Measurements from ENCODE around the gene RUNX2.
A peak's percentile ranks its signal among the peaks of the same experiment; 100 is the strongest.

Gene RUNX2

GRCh38 chr6:45617441-45617840 is 289.3 kb downstream of the RUNX2 start:
- Mint-ChIP-seq H3K27ac (no peak overlapping the region), H3K36me3 (ENCODE audit: low read depth) (no peaks in the 10 kb centered on the region), H3K4me3 (no peak overlapping the region), H3K9me3 (no peaks in the 10 kb centered on the region), H3K27me3 (no peaks in the 10 kb centered on the region), H3K4me1 (ENCODE audit: low read depth) (peaks cover 48% of the 10 kb centered on the region)

- Mint-ChIP-seq H3K4me1 (ENCODE audit: low read depth) (peaks cover 50% of the 10 kb centered on the region), H3K4me3 (no peak overlapping the region), H3K36me3 (ENCODE audit: low read depth) (no peaks in the 10 kb centered on the region), H3K27me3 (no peaks in the 10 kb centered on the region), H3K9me3 (no peaks in the 10 kb centered on the region), H3K27ac (no peak overlapping the region)
Measured at GRCh38 chr6:45618259-45618658, 290.1 kb downstream of the RUNX2 start.

- Mint-ChIP-seq H3K4me3 (no peak overlapping the region), H3K36me3 (ENCODE audit: low read depth) (no peaks in the 10 kb centered on the region), H3K4me1 (ENCODE audit: low read depth) (peaks cover 54% of the 10 kb centered on the region), H3K9me3 (no peaks in the 10 kb centered on the region), H3K27ac (no peak overlapping the region), H3K27me3 (no peaks in the 10 kb centered on the region)
Measured at GRCh38 chr6:45619211-45619760, 291.2 kb downstream of the RUNX2 start.

- no peak overlapping the region for H3K27ac Mint-ChIP-seq
- H3K27me3 Mint-ChIP-seq: no peaks in the 10 kb centered on the region
- no peaks in the 10 kb centered on the region for H3K9me3 Mint-ChIP-seq
- H3K4me1 Mint-ChIP-seq (ENCODE audit: low read depth): peaks cover 55% of the 10 kb centered on the region
- H3K36me3 Mint-ChIP-seq (ENCODE audit: low read depth): no peaks in the 10 kb centered on the region
- no peak overlapping the region for H3K4me3 Mint-ChIP-seq
Measured at GRCh38 chr6:45619994-45620471, 291.9 kb downstream of the RUNX2 start.

- Mint-ChIP-seq H3K27ac (no peak overlapping the region), H3K27me3 (no peaks in the 10 kb centered on the region), H3K4me3 (no peak overlapping the region), H3K9me3 (no peaks in the 10 kb centered on the region), H3K36me3 (ENCODE audit: low read depth) (no peaks in the 10 kb centered on the region), H3K4me1 (ENCODE audit: low read depth) (peaks cover 76% of the 10 kb centered on the region)
Measured at GRCh38 chr6:45624228-45624627, 296.1 kb downstream of the RUNX2 start.

GRCh38 chr6:45625191-45625664 is 297.1 kb downstream of the RUNX2 start:
- Mint-ChIP-seq H3K27me3 (no peaks in the 10 kb centered on the region), H3K27ac (peak overlapping the region; percentile 83), H3K9me3 (no peaks in the 10 kb centered on the region), H3K36me3 (ENCODE audit: low read depth) (no peaks in the 10 kb centered on the region), H3K4me1 (ENCODE audit: low read depth) (peaks cover 72% of the 10 kb centered on the region), H3K4me3 (peak overlapping the region; percentile 43)

GRCh38 chr6:45626087-45626891 is 298.2 kb downstream of the RUNX2 start:
- no peaks in the 10 kb centered on the region for H3K27me3 Mint-ChIP-seq
- H3K4me1 Mint-ChIP-seq (ENCODE audit: low read depth): peaks cover 62% of the 10 kb centered on the region
- no peaks in the 10 kb centered on the region for H3K36me3 Mint-ChIP-seq (ENCODE audit: low read depth)
- peak overlapping the region; percentile 83 for H3K27ac Mint-ChIP-seq
- no peaks in the 10 kb centered on the region for H3K9me3 Mint-ChIP-seq
- no peak overlapping the region for H3K4me3 Mint-ChIP-seq

- no peak overlapping the region for H3K4me3 Mint-ChIP-seq
- H3K36me3 Mint-ChIP-seq (ENCODE audit: low read depth): no peaks in the 10 kb centered on the region
- peaks cover 50% of the 10 kb centered on the region for H3K4me1 Mint-ChIP-seq (ENCODE audit: low read depth)
- no peaks in the 10 kb centered on the region for H3K27me3 Mint-ChIP-seq
- no peaks in the 10 kb centered on the region for H3K9me3 Mint-ChIP-seq
- no peak overlapping the region for H3K27ac Mint-ChIP-seq
Measured at GRCh38 chr6:45630314-45630713, 302.2 kb downstream of the RUNX2 start.

- H3K4me1 Mint-ChIP-seq (ENCODE audit: low read depth): peaks cover 45% of the 10 kb centered on the region
- H3K9me3 Mint-ChIP-seq: no peaks in the 10 kb centered on the region
- no peak overlapping the region for H3K4me3 Mint-ChIP-seq
- no peaks in the 10 kb centered on the region for H3K27me3 Mint-ChIP-seq
- H3K27ac Mint-ChIP-seq: no peak overlapping the region
- H3K36me3 Mint-ChIP-seq (ENCODE audit: low read depth): no peaks in the 10 kb centered on the region
Measured at GRCh38 chr6:45630801-45631200, 302.7 kb downstream of the RUNX2 start.

GRCh38 chr6:45631396-45631795 is 303.3 kb downstream of the RUNX2 start:
- no peaks in the 10 kb centered on the region for H3K9me3 Mint-ChIP-seq
- H3K27me3 Mint-ChIP-seq: no peaks in the 10 kb centered on the region
- peaks cover 39% of the 10 kb centered on the region for H3K4me1 Mint-ChIP-seq (ENCODE audit: low read depth)
- no peak overlapping the region for H3K4me3 Mint-ChIP-seq
- H3K27ac Mint-ChIP-seq: no peak overlapping the region
- no peaks in the 10 kb centered on the region for H3K36me3 Mint-ChIP-seq (ENCODE audit: low read depth)

GRCh38 chr6:45633272-45633908 is 305.3 kb downstream of the RUNX2 start:
- Mint-ChIP-seq H3K36me3 (ENCODE audit: low read depth) (no peaks in the 10 kb centered on the region), H3K4me3 (no peak overlapping the region), H3K27me3 (no peaks in the 10 kb centered on the region), H3K27ac (no peak overlapping the region), H3K9me3 (no peaks in the 10 kb centered on the region), H3K4me1 (ENCODE audit: low read depth) (peaks cover 19% of the 10 kb centered on the region)

GRCh38 chr6:45634231-45634630 is 306.1 kb downstream of the RUNX2 start:
- H3K27ac Mint-ChIP-seq: no peak overlapping the region
- peaks cover 11% of the 10 kb centered on the region for H3K4me1 Mint-ChIP-seq (ENCODE audit: low read depth)
- H3K27me3 Mint-ChIP-seq: no peaks in the 10 kb centered on the region
- no peaks in the 10 kb centered on the region for H3K9me3 Mint-ChIP-seq
- H3K36me3 Mint-ChIP-seq (ENCODE audit: low read depth): no peaks in the 10 kb centered on the region
- no peak overlapping the region for H3K4me3 Mint-ChIP-seq

GRCh38 chr6:45635284-45635867 is 307.2 kb downstream of the RUNX2 start:
- Mint-ChIP-seq H3K4me3 (no peak overlapping the region), H3K36me3 (ENCODE audit: low read depth) (no peaks in the 10 kb centered on the region), H3K27me3 (no peaks in the 10 kb centered on the region), H3K9me3 (no peaks in the 10 kb centered on the region), H3K27ac (no peak overlapping the region), H3K4me1 (ENCODE audit: low read depth) (peaks cover 7% of the 10 kb centered on the region)

GRCh38 chr6:45637056-45637455 is 308.9 kb downstream of the RUNX2 start:
- no peak overlapping the region for H3K27ac Mint-ChIP-seq
- no peaks in the 10 kb centered on the region for H3K9me3 Mint-ChIP-seq

More at GRCh38 chr6:45637056-45637455, 308.9 kb downstream of the RUNX2 start:
- Mint-ChIP-seq H3K27me3 (no peaks in the 10 kb centered on the region), H3K36me3 (ENCODE audit: low read depth) (no peaks in the 10 kb centered on the region), H3K4me3 (no peak overlapping the region), H3K4me1 (ENCODE audit: low read depth) (peaks cover 7% of the 10 kb centered on the region)
